Glutamatergic neuron (in vitro differentiated cells): ENCODE data around the gene PHLDB3. TPM values are rescaled to one million over a fixed set of nuclear protein-coding genes. Genes with fewer than 3 reads are reported as not detected.
"Not testable (repeated sequence)": the region's sequence is repeated elsewhere in the genome, so short reads cannot be mapped to it uniquely, and the experiment has no call there.

Experiments used
- DNase-seq: peaks from one replicate; pipeline ENCODE4 v3.0.0; 2022
- H3K27ac Mint-ChIP-seq: one replicate; pipeline ENCODE4 v1.8.0; 2020; ENCODE audit warnings: mild to moderate bottlenecking, mixed read lengths, inconsistent platforms; ENCODE audit not compliant: unreplicated experiment
- H3K27me3 Mint-ChIP-seq: one replicate; pipeline ENCODE4 v1.8.0; 2020; ENCODE audit warnings: mild to moderate bottlenecking, moderate library complexity, mixed read lengths, inconsistent platforms; ENCODE audit not compliant: unreplicated experiment
- H3K36me3 Mint-ChIP-seq: one replicate; pipeline ENCODE4 v1.8.0; 2020; ENCODE audit warnings: mild to moderate bottlenecking, mixed read lengths, inconsistent platforms; ENCODE audit not compliant: unreplicated experiment
- H3K4me1 Mint-ChIP-seq: one replicate; pipeline ENCODE4 v1.8.0; 2020; ENCODE audit warnings: mild to moderate bottlenecking, low read depth, mixed read lengths, inconsistent platforms; ENCODE audit not compliant: unreplicated experiment
- H3K4me3 Mint-ChIP-seq: one replicate; pipeline ENCODE4 v1.8.0; 2020; ENCODE audit warnings: mild to moderate bottlenecking, mixed read lengths, inconsistent platforms; ENCODE audit not compliant: unreplicated experiment
- H3K9me3 Mint-ChIP-seq: one replicate; pipeline ENCODE4 v1.8.0; 2020; ENCODE audit warnings: mild to moderate bottlenecking, moderate library complexity, mixed read lengths, inconsistent platforms; ENCODE audit not compliant: unreplicated experiment
- total RNA-seq: library from RNA; stranded (reverse); fragmentation: NEBNext Ultra II Directional; extraction: Animal tissue kit (Norgen Biotek cat#: 25700); gene quantifications from one replicate; pipeline ENCODE4 v1.2.1, GENCODE V29; 2021; ENCODE audit not compliant: unreplicated experiment
- TF ChIP-seq, protein P1 (sequence below): fragments of 200-600 bp; sonication (generic); IDR thresholded peaks from one replicate; pipeline ENCODE4 v1.5.0; 2021; ENCODE audit not compliant: partially characterized antibody, unreplicated experiment

Gene PHLDB3
- total RNA-seq, 1 donor from 2014 or later: 6.8 TPM

DNA sequence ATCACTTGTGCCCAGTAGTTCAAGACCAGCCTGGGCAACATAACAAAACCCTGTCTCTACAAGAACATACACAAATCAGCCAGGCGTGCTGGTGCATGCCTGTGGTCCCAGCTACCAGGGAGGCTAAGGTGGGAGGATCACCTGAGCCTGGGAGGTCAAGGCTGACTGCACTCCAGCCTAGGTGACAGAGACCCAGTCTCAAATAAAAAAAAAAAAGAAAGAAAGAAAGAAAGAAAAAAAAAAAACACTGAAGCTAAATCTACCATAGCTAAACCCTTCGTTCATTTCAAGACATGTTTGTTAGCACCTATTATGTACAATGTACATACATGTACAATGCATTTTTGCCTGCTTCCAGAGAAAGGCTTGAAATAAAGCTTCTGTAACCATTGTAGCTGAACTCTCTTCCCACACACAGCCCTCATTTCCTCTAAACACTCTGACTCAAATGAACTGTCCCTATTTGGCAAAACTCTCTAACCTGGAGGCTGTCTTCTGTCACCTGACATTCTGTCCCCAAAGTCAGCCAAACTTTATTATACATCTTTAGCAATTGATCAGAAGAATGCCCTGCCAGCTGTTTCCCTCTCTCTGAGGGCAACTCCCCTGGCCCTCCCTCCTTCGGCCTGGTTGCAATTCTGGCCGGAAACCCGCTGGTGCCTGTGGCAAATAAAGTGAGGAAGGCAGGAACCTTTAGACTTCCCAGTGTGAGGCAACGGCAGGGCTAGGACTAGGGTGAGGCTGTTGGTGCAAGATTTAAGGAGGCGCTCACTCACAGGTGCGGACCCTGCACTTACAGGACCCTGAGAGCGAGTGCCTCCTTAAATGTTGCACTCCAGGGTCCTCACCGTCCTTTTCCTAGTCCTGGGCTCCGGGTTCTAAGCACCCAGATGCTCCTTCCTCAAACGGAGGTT is 20.6 kb upstream of the PHLDB3 start:
- Mint-ChIP-seq H3K4me3 (peak overlapping the region; percentile 86), H3K4me1 (peaks cover 3% of the 10 kb centered on the region), H3K27ac (no peak overlapping the region), H3K9me3 (peaks cover 2% of the 10 kb centered on the region), H3K27me3 (peaks cover 2% of the 10 kb centered on the region), H3K36me3 (no peaks in the 10 kb centered on the region)
- TF ChIP-seq, protein P1, sequence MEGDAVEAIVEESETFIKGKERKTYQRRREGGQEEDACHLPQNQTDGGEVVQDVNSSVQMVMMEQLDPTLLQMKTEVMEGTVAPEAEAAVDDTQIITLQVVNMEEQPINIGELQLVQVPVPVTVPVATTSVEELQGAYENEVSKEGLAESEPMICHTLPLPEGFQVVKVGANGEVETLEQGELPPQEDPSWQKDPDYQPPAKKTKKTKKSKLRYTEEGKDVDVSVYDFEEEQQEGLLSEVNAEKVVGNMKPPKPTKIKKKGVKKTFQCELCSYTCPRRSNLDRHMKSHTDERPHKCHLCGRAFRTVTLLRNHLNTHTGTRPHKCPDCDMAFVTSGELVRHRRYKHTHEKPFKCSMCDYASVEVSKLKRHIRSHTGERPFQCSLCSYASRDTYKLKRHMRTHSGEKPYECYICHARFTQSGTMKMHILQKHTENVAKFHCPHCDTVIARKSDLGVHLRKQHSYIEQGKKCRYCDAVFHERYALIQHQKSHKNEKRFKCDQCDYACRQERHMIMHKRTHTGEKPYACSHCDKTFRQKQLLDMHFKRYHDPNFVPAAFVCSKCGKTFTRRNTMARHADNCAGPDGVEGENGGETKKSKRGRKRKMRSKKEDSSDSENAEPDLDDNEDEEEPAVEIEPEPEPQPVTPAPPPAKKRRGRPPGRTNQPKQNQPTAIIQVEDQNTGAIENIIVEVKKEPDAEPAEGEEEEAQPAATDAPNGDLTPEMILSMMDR: no peak
- DNase-seq: no peak

DNA sequence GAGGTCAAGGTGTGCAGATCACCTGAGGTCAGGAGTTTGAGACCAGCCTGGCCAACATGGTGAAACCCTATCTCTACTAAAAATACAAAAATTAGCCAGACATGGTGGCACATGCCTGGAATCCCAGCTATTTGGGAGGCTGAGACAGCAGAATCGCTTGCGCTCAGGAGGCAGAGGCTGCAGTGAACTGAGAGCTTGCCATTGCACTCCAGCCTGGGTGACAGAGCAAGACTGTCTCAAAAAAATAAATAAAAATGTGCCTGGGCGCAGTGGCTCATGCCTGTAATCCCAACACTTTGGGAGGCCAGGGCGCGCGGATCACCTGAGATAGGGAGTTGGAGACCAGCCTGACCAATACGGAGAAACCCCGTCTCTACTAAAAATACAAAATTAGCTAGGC is 19.1 kb upstream of the PHLDB3 start:
- not testable (repeated sequence) for H3K36me3 Mint-ChIP-seq, H3K27ac Mint-ChIP-seq, H3K4me1 Mint-ChIP-seq, H3K4me3 Mint-ChIP-seq, H3K27me3 Mint-ChIP-seq, DNase-seq, H3K9me3 Mint-ChIP-seq

DNA sequence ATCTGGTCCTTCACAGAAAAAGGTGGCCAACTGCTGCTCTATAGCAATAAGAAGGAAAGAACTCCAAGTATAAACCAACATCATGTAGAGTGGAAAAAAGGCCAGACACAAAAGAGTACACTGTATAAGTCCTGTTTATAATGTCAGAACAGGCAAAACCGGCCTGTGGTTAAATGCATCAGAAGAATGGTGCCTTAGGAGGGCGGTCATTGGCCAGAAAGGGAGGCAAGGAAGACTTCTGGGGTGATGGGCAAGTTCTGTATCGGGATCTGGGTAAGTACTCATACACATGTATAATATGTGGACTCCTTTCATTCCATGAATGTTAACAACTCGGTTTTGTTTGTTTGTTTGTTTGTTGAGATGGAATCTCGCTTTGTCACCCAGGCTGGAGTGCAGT is 18.4 kb upstream of the PHLDB3 start:
- Mint-ChIP-seq H3K27ac (no peak overlapping the region), H3K36me3 (no peaks in the 10 kb centered on the region), H3K27me3 (peaks cover 2% of the 10 kb centered on the region), H3K4me1 (peaks cover 6% of the 10 kb centered on the region), H3K4me3 (no peak overlapping the region), H3K9me3 (peaks cover 2% of the 10 kb centered on the region)
- TF ChIP-seq, protein P1: no peak
- DNase-seq: no peak

DNA sequence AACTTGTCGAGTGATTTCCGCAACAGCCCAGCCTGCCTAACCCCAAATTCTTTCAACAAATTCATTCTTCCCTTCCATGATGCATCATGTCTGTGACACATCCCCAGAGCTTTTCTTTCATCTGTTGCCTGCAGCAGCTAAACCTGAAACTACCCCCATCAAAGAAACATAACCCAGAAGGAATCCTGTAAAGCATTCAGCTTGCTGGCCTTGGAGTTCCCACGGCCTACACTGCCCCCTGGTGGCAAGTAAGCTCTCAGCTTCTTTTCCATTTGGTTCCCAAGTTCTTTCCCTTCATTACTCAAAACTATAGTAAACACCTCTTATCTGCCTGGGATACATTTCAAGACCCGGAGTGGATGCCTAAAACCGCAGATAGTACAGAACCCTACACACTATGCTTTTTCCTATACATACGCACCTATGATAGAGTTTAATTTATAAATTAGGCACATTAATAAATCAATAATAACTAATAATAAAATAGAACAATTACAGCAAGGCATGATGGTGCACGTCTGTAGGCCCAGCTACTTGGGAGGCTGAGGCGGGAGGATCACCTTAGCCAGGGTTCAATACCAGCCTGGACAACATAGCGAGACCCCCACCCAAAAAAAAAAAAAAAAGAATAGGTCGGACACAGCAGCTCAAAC is 15.0 kb upstream of the PHLDB3 start:
- TF ChIP-seq, protein P1: peak; percentile 92
- H3K27ac Mint-ChIP-seq: peak overlapping the region; percentile 63
- no peaks in the 10 kb centered on the region for H3K9me3 Mint-ChIP-seq
- H3K27me3 Mint-ChIP-seq: peaks cover 2% of the 10 kb centered on the region
- H3K4me1 Mint-ChIP-seq: peaks cover 2% of the 10 kb centered on the region
- H3K36me3 Mint-ChIP-seq: no peaks in the 10 kb centered on the region
- no peak overlapping the region for H3K4me3 Mint-ChIP-seq
- peak; percentile 88 for DNase-seq

DNA sequence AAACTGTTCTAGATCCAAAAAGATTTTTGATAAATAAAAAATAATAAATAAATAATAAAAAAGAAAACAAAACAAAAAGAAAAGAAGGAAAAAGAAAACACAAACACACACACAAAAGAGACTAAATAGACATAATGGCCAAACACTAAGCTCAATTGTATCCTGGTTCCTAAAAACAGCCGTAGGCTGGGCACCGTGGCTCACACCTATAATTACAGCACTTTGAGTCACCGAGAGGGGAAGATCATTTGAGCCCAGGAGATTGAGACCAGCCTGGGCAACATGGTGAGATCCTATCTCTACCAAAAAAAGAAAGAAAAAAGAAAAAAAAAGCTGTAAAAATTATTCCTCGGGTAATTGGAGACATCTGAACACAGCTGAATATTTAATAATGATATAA is 13.5 kb upstream of the PHLDB3 start:
- no peak for DNase-seq
- H3K4me3 Mint-ChIP-seq: no peak overlapping the region
- no peaks in the 10 kb centered on the region for H3K27me3 Mint-ChIP-seq
- TF ChIP-seq, protein P1: no peak
- no peaks in the 10 kb centered on the region for H3K36me3 Mint-ChIP-seq
- H3K4me1 Mint-ChIP-seq: peaks cover 2% of the 10 kb centered on the region
- no peaks in the 10 kb centered on the region for H3K9me3 Mint-ChIP-seq
- no peak overlapping the region for H3K27ac Mint-ChIP-seq

DNA sequence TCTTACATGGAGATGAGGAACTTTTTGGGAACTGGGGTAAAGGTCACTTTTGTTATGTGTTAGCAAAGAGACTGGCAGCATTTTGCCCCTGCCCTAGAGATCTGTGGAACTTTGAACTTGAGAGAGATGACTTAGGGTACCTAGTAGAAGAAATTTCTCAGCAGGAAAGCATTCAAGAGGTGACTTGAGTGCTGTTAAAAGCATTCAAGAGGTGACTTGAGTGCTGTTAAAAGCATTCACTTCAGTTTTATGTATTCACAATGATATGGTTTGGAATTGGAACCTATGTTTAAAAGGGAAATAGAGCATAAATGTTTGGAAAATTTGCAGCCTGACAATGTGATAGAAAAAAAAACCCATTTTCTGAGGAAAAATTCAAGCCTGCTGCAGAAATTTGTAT is 7.9 kb upstream of the PHLDB3 start:
- H3K9me3 Mint-ChIP-seq, H3K27ac Mint-ChIP-seq, H3K4me1 Mint-ChIP-seq, H3K27me3 Mint-ChIP-seq, H3K4me3 Mint-ChIP-seq, DNase-seq: not testable (repeated sequence)
- H3K36me3 Mint-ChIP-seq: peaks cover 15% of the 10 kb centered on the region
